Activated CD8-positive, alpha-beta T cell treated with anti-CD3 and anti-CD28 coated beads for 36 hours (primary cell): Measurements from ENCODE around the gene STIL. TPM values are rescaled to one million over a fixed set of nuclear protein-coding genes. Genes with fewer than 3 reads are reported as not detected.

Experiments
- ATAC-seq: fragments of 200-7000 bp; cut with Tn5 transposase; one replicate; pipeline ENCODE4 v1.10.0; 2021; ENCODE audit warnings: mild to moderate bottlenecking, moderate library complexity
- CTCF ChIA-PET: fragments of 350-600 bp; sonication (Branson Sonifier 250); formaldehyde crosslinking; loops from one replicate; lab custom pipeline; 2021; ENCODE audit warnings: antibody characterized with exemption; lab: Charles Lee
- POLR2A ChIA-PET: fragments of 350-600 bp; sonication (Branson Sonifier 250); formaldehyde crosslinking; loops from one replicate; lab custom pipeline; 2021; ENCODE audit warnings: antibody characterized with exemption; lab: Charles Lee
- DNase-seq: peaks from one replicate; pipeline ENCODE4 v3.0.0-alpha.2; 2020
- H3K27ac Mint-ChIP-seq: one replicate; pipeline ENCODE4 v1.8.0; 2021; ENCODE audit warnings: mild to moderate bottlenecking, mixed read lengths
- H3K27me3 Mint-ChIP-seq: one replicate; pipeline ENCODE4 v1.8.0; 2021; ENCODE audit warnings: mixed read lengths
- H3K36me3 Mint-ChIP-seq: one replicate; pipeline ENCODE4 v1.8.0; 2021; ENCODE audit warnings: low read depth, mixed read lengths
- H3K4me1 Mint-ChIP-seq: one replicate; pipeline ENCODE4 v1.8.0; 2021; ENCODE audit warnings: low read depth, mixed read lengths
- H3K4me3 Mint-ChIP-seq: one replicate; pipeline ENCODE4 v1.8.0; 2021; ENCODE audit warnings: mild to moderate bottlenecking, moderate library complexity, mixed read lengths
- H3K9me3 Mint-ChIP-seq: one replicate; pipeline ENCODE4 v1.8.0; 2021; ENCODE audit warnings: mixed read lengths
- CTCF ChIP-seq: fragments of 200-600 bp; IDR thresholded peaks from one replicate; pipeline ENCODE4 v1.8.0; 2022; ENCODE audit warnings: antibody characterized with exemption, mild to moderate bottlenecking
- intact Hi-C: fragments of 100-400 bp; cut with micrococcal nuclease; formaldehyde crosslinking; loops from one replicate; pipeline ENCODE4 v1.10.0; 2022
- total RNA-seq, 2 experiments: library from RNA; stranded (reverse); gene quantifications; one replicate each; pipeline ENCODE4 v1.2.3, GENCODE V29; 2021

Gene STIL
- total RNA-seq, 2 experiments from 2014 or later: 22.8 to 24.5 TPM

GRCh38 chr1:47334765-47335435, 21.0 kb upstream of the STIL start:
- ATAC-seq: no peak
- no peaks in the 10 kb centered on the region for H3K9me3 Mint-ChIP-seq
- intact Hi-C loops: no loop called here
- ChIA-PET CTCF (interaction anchor here (1.3 to 3.4 kb wide), 5 partner anchors 11 to 391 kb away, joined by 4 to 17 read pairs (median 8); partner anchors contain the start of genes FOXD2 and PDZK1IP1), POLR2A (interaction anchor here (6.4 kb wide), 1 partner anchor 21 kb away, joined by 42 read pairs; the partner anchor contains the start of gene STIL)
- no peak for DNase-seq
- H3K4me1 Mint-ChIP-seq: peaks cover 24% of the 10 kb centered on the region
- no peak for TF ChIP-seq CTCF
- H3K27me3 Mint-ChIP-seq: no peaks in the 10 kb centered on the region
- no peak overlapping the region for H3K4me3 Mint-ChIP-seq
- peaks cover 12% of the 10 kb centered on the region for H3K36me3 Mint-ChIP-seq
- peak overlapping the region; percentile 97 for H3K27ac Mint-ChIP-seq

- CTCF ChIA-PET: interaction anchor here (1.1 to 3.4 kb wide), 9 partner anchors 10 to 392 kb away, joined by 3 to 17 read pairs (median 7); partner anchors contain the start of genes FOXD2, PDZK1IP1 and STIL
- POLR2A ChIA-PET: interaction anchor here (0.8 to 6.4 kb wide), 4 partner anchors 9 to 119 kb away, joined by 3 to 42 read pairs (median 4); partner anchors contain the start of gene STIL
- no peaks in the 10 kb centered on the region for H3K27me3 Mint-ChIP-seq
- no peak overlapping the region for H3K4me3 Mint-ChIP-seq
- H3K4me1 Mint-ChIP-seq: peaks cover 21% of the 10 kb centered on the region
- intact Hi-C loops: loop anchor here (1.0 kb wide), 1 partner anchor 20 kb away; the partner anchor contains the start of gene STIL
- H3K27ac Mint-ChIP-seq: peak overlapping the region; percentile 97
- H3K9me3 Mint-ChIP-seq: no peaks in the 10 kb centered on the region
- peak; percentile 90 for ATAC-seq
- H3K36me3 Mint-ChIP-seq: peaks cover 9% of the 10 kb centered on the region
- peak; percentile 79 for DNase-seq
- no peak for TF ChIP-seq CTCF
Measured at GRCh38 chr1:47333922-47334764, 20.2 kb upstream of the STIL start.

- peak; percentile 81 for ATAC-seq
- peaks cover 21% of the 10 kb centered on the region for H3K4me1 Mint-ChIP-seq
- CTCF ChIA-PET: interaction anchor here (1.1 to 3.4 kb wide), 9 partner anchors 9 to 392 kb away, joined by 3 to 17 read pairs (median 7); partner anchors contain the start of genes FOXD2 and STIL
- peak within 1 kb of the TSS; percentile 97 for H3K27ac Mint-ChIP-seq
- peaks cover 9% of the 10 kb centered on the region for H3K36me3 Mint-ChIP-seq
- POLR2A ChIA-PET: interaction anchor here (0.8 to 6.4 kb wide), 5 partner anchors 8 to 120 kb away, joined by 3 to 42 read pairs (median 4); partner anchors contain the start of gene STIL
- no peaks in the 10 kb centered on the region for H3K9me3 Mint-ChIP-seq
- no peak for TF ChIP-seq CTCF
- intact Hi-C loops: loop anchor here (1.0 kb wide), 1 partner anchor 19 kb away; the partner anchor contains the start of gene STIL
- peak; percentile 84 for DNase-seq
- no peak within 1 kb of the TSS for H3K4me3 Mint-ChIP-seq
- no peaks in the 10 kb centered on the region for H3K27me3 Mint-ChIP-seq
Measured at GRCh38 chr1:47333578-47333921, 19.6 kb upstream of the STIL start, which contains the start of gene CMPK1. CMPK1 (plus strand) TSS chr1:47333790; CDS start chr1:47333946, 156 bp downstream.

GRCh38 chr1:47332779-47333577, 19.0 kb upstream of the STIL start:
- POLR2A ChIA-PET: interaction anchor here (0.8 to 6.4 kb wide), 4 partner anchors 8 to 20 kb away, joined by 3 to 42 read pairs (median 4); partner anchors contain the start of gene STIL
- Mint-ChIP-seq H3K27me3 (no peaks in the 10 kb centered on the region), H3K4me1 (peaks cover 18% of the 10 kb centered on the region), H3K4me3 (no peak overlapping the region), H3K27ac (no peak overlapping the region), H3K9me3 (no peaks in the 10 kb centered on the region), H3K36me3 (peaks cover 9% of the 10 kb centered on the region)
- ATAC-seq (no peak), DNase-seq (no peak)
- intact Hi-C loops: loop anchor here (1.0 kb wide), 1 partner anchor 19 kb away; the partner anchor contains the start of gene STIL
- no peak for TF ChIP-seq CTCF
- CTCF ChIA-PET: interaction anchor here (1.1 to 3.4 kb wide), 10 partner anchors 9 to 393 kb away, joined by 3 to 17 read pairs (median 6); partner anchors contain the start of genes FOXD2 and STIL
